HG03378 (cell line): ENCODE results near the gene CEP72.
"Not testable (repeated sequence)": the region's sequence is repeated elsewhere in the genome, so short reads cannot be mapped to it uniquely, and the experiment has no call there.

ENCODE experiments used
- ATAC-seq: cut with Tn5 transposase; IDR thresholded peaks from one replicate; pipeline ENCODE4 v1.9.1; 2021; ENCODE audit warnings: mild to moderate bottlenecking, moderate library complexity; ENCODE audit not compliant: unreplicated experiment

CEP72 gene

GRCh38 chr5:612498-613424 lies 621 bp downstream of the CEP72 start:
- no peak for ATAC-seq

GRCh38 chr5:616484-617039 lies 4.4 kb downstream of the CEP72 start:
- no peak for ATAC-seq

GRCh38 chr5:617896-618295 lies 5.8 kb downstream of the CEP72 start:
- no peak for ATAC-seq

- ATAC-seq, result no peak
Measured at GRCh38 chr5:618450-618849, 6.3 kb downstream of the CEP72 start.

- ATAC-seq, result no peak
Measured at GRCh38 chr5:619444-619843, 7.3 kb downstream of the CEP72 start.

GRCh38 chr5:620152-620551 lies 8.0 kb downstream of the CEP72 start:
- ATAC-seq, result no peak

- ATAC-seq, result no peak
Measured at GRCh38 chr5:620586-621180, 8.5 kb downstream of the CEP72 start.

GRCh38 chr5:621341-621761 lies 9.2 kb downstream of the CEP72 start:
- ATAC-seq, result no peak

GRCh38 chr5:622359-622758 lies 10.2 kb downstream of the CEP72 start:
- ATAC-seq, result no peak

- no peak for ATAC-seq
Measured at GRCh38 chr5:622946-623522, 10.9 kb downstream of the CEP72 start.

GRCh38 chr5:623531-623930 lies 11.4 kb downstream of the CEP72 start:
- no peak for ATAC-seq

- no peak for ATAC-seq
Measured at GRCh38 chr5:624118-624950, 12.2 kb downstream of the CEP72 start.

GRCh38 chr5:624951-625230 lies 12.8 kb downstream of the CEP72 start:
- ATAC-seq, result no peak

- ATAC-seq, result no peak
Measured at GRCh38 chr5:625516-625915, 13.4 kb downstream of the CEP72 start.

- ATAC-seq, result no peak
Measured at GRCh38 chr5:626850-627249, 14.7 kb downstream of the CEP72 start.

- no peak for ATAC-seq
Measured at GRCh38 chr5:627840-628239, 15.7 kb downstream of the CEP72 start.

- not testable (repeated sequence) for ATAC-seq
Measured at GRCh38 chr5:628351-629205, 16.4 kb downstream of the CEP72 start.

GRCh38 chr5:633501-633955 lies 21.4 kb downstream of the CEP72 start:
- ATAC-seq, result no peak

- no peak for ATAC-seq
Measured at GRCh38 chr5:634191-634590, 22.1 kb downstream of the CEP72 start.
